Adrenal gland (tissue), 5 donors: ENCODE data around the gene CFAP97.

Experiments
- POLR2A ChIP-seq, 2 donors: fragments of 450-650 bp; IDR thresholded peaks; one replicate each; pipeline ENCODE4 v1.6.1; 2017; ENCODE audit warnings: antibody characterized with exemption in 2 of 2, mild to moderate bottlenecking in 2 of 2, moderate library complexity in 1 of 2
- TF ChIP-seq, protein P1 (sequence below), 6 experiments: fragments of 450-650 bp in 4 of 6; fragments of 200-600 bp in 2 of 6; sonication (generic) in 1 of 6; IDR thresholded peaks; 1 replicate in 5 of 6; 2 replicates in 1 of 6; pipeline versions ENCODE4 v1.5.1 to v1.8.0; 2016 to 2021; ENCODE audit warnings: antibody characterized with exemption in 6 of 6, mild to moderate bottlenecking in 2 of 6, moderate library complexity in 1 of 6
- donor health status: DM: no; HTN: no; CAD: no.

DNA sequence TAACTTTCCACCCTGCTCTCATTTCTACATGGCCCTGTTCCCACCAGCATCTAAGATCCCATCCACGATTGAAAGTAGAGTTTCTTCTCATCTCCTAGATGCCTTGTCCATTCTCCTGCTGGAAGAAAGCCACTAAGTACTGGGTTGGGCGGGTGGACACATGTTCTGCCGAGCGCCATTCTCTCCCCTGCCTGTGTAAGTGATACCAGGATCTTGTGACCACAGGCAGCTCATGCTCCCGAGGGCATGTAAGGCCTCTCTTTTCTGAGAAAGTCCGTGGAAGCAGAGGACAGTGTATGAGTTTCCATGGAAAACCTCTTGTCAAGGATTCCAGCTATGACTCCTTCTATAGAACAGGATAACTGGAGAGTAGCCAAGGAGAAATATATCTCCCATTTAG lies 64.1 kb downstream of the CFAP97 start:
- TF ChIP-seq, protein P1, sequence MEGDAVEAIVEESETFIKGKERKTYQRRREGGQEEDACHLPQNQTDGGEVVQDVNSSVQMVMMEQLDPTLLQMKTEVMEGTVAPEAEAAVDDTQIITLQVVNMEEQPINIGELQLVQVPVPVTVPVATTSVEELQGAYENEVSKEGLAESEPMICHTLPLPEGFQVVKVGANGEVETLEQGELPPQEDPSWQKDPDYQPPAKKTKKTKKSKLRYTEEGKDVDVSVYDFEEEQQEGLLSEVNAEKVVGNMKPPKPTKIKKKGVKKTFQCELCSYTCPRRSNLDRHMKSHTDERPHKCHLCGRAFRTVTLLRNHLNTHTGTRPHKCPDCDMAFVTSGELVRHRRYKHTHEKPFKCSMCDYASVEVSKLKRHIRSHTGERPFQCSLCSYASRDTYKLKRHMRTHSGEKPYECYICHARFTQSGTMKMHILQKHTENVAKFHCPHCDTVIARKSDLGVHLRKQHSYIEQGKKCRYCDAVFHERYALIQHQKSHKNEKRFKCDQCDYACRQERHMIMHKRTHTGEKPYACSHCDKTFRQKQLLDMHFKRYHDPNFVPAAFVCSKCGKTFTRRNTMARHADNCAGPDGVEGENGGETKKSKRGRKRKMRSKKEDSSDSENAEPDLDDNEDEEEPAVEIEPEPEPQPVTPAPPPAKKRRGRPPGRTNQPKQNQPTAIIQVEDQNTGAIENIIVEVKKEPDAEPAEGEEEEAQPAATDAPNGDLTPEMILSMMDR (IDR thresholded peaks at IDR 0.05), result no peak
- TF ChIP-seq POLR2A (IDR thresholded peaks at IDR 0.05), result no peak
